GM19463 (cell line): ENCODE data around the gene SRMS.
"Not testable (repeated sequence)": the region's sequence is repeated elsewhere in the genome, so short reads cannot be mapped to it uniquely, and the experiment has no call there.

ENCODE experiments used
- ATAC-seq: cut with Tn5 transposase; IDR thresholded peaks from one replicate; pipeline ENCODE4 v1.9.1; 2021; ENCODE audit warnings: mild to moderate bottlenecking, moderate library complexity; ENCODE audit not compliant: unreplicated experiment

SRMS gene

GRCh38 chr20:63566395-63567135 lies 19.0 kb upstream of the SRMS start:
- no peak for ATAC-seq

DNA sequence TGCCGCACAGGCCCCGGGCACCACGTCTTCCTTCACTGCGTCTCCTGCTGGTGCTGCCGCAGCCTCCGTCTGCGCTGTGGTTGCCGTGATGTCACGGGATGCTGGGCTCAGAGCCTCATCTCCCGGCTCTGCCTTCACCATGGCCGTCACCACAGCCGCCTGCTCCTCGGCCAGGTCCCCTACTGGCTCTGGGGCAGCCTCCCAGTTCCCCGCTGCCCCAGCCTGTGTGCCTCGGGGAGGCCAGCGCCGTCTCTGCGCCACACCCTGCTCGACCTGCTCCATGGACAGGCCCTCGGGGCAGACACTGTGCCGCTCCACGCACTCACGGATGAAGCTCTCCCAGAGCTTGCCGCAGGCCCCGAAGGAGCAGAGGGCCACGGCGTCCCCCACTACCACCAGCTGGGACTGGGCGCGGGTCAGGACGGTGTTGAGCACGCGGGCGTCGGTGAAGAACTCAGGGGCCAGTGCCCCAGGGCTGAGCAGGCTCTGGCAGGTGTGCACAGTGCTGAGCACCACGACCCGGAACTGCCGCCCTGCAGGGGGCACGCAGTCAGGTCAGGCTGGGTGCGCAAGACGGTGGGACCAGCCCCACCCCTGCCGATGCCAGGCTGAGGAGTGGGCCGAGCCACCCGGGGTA lies 18.3 kb upstream of the SRMS start:
- no peak for ATAC-seq

DNA sequence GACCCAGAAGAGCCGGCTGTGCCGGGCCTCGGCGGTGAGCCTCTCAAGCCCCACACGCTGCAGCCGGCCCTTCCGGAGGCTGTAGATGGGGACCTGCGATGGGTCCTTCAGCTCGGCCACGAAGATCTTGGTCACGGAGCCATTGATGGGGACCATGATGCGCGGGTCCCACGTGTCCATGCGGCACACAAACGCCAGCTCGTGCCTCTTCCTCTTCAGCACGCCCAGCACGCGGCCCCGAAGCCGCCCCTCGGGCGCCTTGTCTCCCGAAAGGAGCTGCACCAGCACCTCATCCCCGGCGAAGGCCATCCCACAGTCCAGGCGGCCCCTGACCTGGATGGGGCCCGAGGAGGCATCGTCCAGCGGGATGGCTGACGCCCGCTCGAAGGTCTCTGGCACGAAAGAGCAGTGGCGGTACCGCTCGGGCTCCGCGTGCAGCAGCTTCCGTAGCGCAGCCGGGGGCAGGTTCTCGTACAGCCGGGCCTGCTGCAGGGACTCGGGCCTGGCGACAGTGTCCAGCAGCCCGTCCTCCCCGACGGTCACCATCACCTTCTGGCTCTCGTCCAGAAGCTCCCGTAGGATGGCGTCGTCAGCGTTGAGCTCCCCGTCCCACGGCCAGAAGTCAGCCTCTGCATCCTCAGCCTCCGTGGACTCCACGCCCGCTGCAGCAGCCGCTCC lies 17.6 kb upstream of the SRMS start:
- no peak for ATAC-seq

- no peak for ATAC-seq
These were observed 16.7 kb upstream of the SRMS start for GRCh38 chr20:63564036-63564810.

GRCh38 chr20:63563225-63563935 lies 15.8 kb upstream of the SRMS start:
- ATAC-seq, result no peak

GRCh38 chr20:63562461-63563224 lies 15.1 kb upstream of the SRMS start:
- no peak for ATAC-seq

DNA sequence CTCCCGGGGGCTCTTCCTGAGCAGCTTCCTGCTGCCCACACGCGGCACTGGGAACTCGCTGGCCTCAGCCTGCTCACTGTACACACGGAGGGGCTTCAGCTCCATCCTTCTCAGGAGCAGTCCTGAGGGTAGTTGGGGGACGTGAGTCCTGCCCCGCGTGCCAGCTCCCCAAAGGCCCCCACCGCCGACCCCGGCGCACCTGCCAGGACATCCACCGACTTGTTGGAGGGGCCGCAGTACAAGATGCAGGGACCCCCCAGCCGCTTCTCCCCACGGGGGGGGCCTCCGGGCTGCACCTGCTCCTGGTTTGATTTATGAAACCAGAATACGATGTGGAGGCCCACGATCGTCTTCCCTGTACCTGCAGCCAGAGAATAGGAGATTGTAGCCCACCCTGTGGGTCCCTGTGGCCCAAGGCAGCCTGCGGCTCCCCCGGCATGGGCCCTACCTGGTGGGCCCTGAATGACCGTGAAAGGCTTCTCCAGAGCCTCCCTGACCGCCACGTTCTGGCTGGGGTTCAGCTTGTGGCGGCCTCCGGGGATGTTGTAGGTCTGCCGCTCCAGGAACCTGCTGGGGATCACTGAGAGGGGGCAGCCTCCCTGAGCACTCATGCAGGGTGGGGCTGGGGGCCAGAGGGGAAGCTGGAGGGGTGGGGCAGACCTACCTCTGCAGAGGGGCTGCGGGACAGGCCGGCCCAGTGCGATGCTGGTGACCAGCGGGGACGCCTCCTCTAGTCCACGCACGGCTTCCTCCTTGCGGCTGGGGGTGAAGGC lies 14.3 kb upstream of the SRMS start:
- ATAC-seq, result no peak

- no peak for ATAC-seq
These were observed 13.5 kb upstream of the SRMS start for GRCh38 chr20:63560856-63561609.

- no peak for ATAC-seq
These were observed 12.8 kb upstream of the SRMS start for GRCh38 chr20:63560333-63560805.

DNA sequence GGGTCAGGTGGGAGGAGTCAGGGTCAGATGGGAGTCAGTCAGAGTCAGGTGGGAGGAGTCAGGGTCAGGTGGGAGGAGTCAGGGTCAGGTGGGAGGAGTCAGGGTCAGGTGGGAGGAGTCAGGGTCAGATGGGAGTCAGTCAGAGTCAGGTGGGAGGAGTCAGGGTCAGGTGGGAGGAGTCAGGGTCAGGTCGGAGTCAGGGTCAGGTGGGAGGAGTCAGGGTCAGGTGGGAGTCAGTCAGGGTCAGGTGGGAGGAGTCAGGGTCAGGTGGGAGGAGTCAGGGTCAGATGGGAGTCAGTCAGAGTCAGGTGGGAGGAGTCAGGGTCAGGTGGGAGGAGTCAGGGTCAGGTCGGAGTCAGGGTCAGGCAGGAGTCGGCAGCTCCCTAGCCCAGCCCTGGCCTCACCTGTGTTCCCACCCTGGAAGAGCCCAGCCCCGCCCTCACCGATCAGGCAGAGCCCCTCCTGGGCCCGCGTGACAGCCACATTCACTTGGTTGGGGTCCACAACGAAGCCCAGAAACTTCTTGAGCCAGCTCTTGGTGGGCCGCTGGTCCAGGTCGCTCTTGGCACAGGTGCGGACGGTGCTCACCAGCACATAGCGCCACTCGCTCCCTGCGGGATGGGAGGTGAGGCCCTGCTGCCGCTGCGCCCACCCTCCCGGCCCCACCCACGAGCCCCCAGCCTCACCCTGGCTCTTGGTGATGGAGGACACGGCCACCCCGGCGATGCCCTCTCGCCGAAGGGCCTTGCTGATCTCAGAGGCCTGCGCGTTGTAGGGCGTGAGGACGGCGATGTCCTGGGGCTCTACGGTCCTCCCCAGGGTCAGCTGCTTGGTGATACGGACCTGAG lies 12.2 kb upstream of the SRMS start:
- not testable (repeated sequence) for ATAC-seq

GRCh38 chr20:63558804-63559484 lies 11.4 kb upstream of the SRMS start:
- no peak for ATAC-seq

GRCh38 chr20:63557481-63557891 lies 9.9 kb upstream of the SRMS start:
- ATAC-seq, result no peak

- ATAC-seq, result no peak
These were observed 9.4 kb upstream of the SRMS start for GRCh38 chr20:63556873-63557478.

DNA sequence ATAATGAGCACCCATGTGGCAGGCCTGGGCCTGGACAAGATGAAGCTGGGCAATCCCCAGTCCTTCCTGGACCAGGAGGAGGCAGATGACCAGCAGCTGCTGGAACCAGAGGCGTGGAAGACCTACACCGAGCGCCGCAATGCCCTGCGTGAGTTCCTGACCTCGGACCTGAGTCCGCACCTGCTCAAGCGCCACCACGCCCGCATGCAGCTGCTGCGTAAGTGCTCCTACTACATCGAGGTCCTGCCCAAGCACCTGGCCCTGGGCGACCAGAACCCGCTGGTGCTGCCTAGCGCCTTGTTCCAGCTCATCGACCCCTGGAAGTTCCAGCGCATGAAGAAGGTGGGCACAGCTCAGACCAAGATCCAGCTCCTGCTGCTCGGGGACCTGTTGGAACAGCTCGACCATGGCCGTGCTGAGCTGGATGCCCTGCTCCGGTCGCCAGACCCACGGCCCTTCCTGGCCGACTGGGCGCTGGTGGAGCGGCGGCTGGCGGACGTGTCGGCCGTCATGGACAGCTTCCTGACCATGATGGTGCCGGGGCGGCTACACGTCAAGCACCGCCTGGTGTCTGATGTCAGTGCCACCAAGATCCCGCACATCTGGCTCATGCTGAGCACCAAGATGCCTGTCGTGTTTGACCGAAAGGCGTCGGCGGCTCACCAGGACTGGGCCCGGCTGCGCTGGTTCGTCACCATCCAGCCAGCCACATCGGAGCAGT lies 8.3 kb upstream of the SRMS start:
- ATAC-seq, result no peak

DNA sequence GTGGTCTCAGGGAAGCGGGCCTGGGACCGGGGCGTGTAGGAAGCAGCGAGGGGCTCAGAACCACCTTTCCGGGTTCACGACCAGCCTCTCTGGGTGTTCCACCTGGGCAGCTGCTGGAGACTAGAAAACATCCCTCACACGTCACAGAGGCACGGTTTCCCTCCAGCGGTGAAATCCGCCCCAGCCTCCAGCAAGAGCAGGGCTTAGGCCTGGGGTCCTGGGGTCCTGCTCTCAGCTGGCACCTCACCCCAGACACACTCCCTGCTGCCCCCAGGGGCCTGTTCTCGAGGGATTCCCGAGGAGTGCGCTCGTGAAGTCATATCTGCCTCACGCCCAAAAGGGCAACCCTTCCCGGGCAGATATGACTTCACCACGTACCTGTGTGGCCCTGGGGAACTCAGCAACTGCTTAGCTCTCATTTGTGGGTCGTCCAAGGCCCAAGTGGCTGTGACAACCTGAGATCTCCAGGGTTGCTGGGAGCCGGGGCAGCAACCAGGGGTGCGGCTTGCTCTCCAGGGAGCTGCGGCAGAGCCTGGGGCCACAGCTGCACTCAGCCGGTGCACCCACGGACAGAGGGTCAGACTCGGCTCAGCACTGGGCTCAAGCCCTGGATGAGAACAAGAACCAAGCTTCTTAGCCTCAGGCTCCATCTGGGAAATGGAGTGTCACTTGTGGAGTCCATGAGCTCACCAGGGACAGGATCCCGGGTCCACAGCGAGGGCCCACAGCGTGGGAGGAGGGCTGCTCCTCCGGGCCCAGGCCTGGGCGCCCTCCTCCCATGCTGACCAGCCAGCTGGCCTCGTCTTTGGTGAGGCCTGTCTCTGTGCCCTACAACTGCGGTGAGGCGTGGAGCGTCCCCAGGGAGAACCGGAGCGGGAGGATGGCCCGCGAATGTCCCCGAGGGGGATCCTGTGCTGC lies 7.1 kb upstream of the SRMS start:
- no peak for ATAC-seq
